HepG2 (cell line): ENCODE data around the gene BBIP1.

Source experiments
- ADNP ChIP-seq: sonication (generic); formaldehyde crosslinking; IDR thresholded peaks from 2 replicates; pipeline ENCODE4 v1.4.0; 2020; ENCODE audit warnings: missing genetic modification reagents
- EP300 ChIP-seq, 3 experiments: sonication (generic) in 1 of 3; formaldehyde crosslinking in 1 of 3; IDR thresholded peaks; 2 replicates each; pipeline versions ENCODE4 v1.5.1 to v1.6.1; 2011 to 2020; ENCODE audit warnings: low read depth in 2 of 3, low read length in 2 of 3, borderline replicate concordance in 1 of 3, improper control_type of control experiment in 1 of 3, mild to moderate bottlenecking in 1 of 3, missing genetic modification reagents in 1 of 3, moderate library complexity in 1 of 3
- NR3C1 ChIP-seq: sonication (generic); formaldehyde crosslinking; IDR thresholded peaks from 2 replicates; pipeline ENCODE4 v1.4.0; 2020; ENCODE audit warnings: missing genetic modification reagents
- TCF12 ChIP-seq, 2 experiments: fragments of 450-650 bp in 1 of 2; sonication (generic) in 1 of 2; formaldehyde crosslinking in 1 of 2; IDR thresholded peaks; 2 replicates each; pipeline versions ENCODE4 v1.6.1 to v1.8.0; 2017 to 2022; ENCODE audit warnings: antibody characterized with exemption in 1 of 2, mild to moderate bottlenecking in 1 of 2, missing genetic modification reagents in 1 of 2, moderate library complexity in 1 of 2
- ZNF24 ChIP-seq: fragments of 450-650 bp; IDR thresholded peaks from 2 replicates; pipeline ENCODE4 v1.6.1; 2017; ENCODE audit warnings: antibody characterized with exemption, mild to moderate bottlenecking
- ZNF558 ChIP-seq: sonication (generic); formaldehyde crosslinking; IDR thresholded peaks from 2 replicates; pipeline ENCODE4 v1.9.0; 2022; ENCODE audit warnings: mild to moderate bottlenecking, missing genetic modification reagents, borderline replicate concordance
- TF ChIP-seq, protein P1 (sequence below): sonication (generic); formaldehyde crosslinking; IDR thresholded peaks from 2 replicates; pipeline ENCODE4 v1.8.1; 2022; ENCODE audit warnings: mild to moderate bottlenecking, missing genetic modification reagents
- TF ChIP-seq, protein P2 (sequence below): sonication (generic); formaldehyde crosslinking; IDR thresholded peaks from 2 replicates; pipeline ENCODE4 v1.5.0; 2020; ENCODE audit warnings: mild to moderate bottlenecking, missing genetic modification reagents, moderate library complexity

GRCh38 chr10:110959379-110960332 is 40.7 kb upstream of the BBIP1 start:
- TF ChIP-seq, protein P1, sequence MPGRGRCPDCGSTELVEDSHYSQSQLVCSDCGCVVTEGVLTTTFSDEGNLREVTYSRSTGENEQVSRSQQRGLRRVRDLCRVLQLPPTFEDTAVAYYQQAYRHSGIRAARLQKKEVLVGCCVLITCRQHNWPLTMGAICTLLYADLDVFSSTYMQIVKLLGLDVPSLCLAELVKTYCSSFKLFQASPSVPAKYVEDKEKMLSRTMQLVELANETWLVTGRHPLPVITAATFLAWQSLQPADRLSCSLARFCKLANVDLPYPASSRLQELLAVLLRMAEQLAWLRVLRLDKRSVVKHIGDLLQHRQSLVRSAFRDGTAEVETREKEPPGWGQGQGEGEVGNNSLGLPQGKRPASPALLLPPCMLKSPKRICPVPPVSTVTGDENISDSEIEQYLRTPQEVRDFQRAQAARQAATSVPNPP (CRISPR knock-in tag), result no peak
- TF ChIP-seq ZNF558 (no peak), TCF12 (IDR thresholded peaks at IDR 0.05) (no peak), TCF12 (CRISPR knock-in tag; IDR thresholded peaks at IDR 0.05) (no peak), NR3C1 (CRISPR knock-in tag) (no peak), ADNP (CRISPR knock-in tag) (no peak), EP300 (IDR thresholded peaks at IDR 0.05; ENCODE audit: low read depth in 2 of 2, low read length in 2 of 2) (no peak), EP300 (CRISPR knock-in tag; IDR thresholded peaks at IDR 0.05; ENCODE audit: borderline replicate concordance) (no peak), ZNF24 (no peak)
- TF ChIP-seq, protein P2, sequence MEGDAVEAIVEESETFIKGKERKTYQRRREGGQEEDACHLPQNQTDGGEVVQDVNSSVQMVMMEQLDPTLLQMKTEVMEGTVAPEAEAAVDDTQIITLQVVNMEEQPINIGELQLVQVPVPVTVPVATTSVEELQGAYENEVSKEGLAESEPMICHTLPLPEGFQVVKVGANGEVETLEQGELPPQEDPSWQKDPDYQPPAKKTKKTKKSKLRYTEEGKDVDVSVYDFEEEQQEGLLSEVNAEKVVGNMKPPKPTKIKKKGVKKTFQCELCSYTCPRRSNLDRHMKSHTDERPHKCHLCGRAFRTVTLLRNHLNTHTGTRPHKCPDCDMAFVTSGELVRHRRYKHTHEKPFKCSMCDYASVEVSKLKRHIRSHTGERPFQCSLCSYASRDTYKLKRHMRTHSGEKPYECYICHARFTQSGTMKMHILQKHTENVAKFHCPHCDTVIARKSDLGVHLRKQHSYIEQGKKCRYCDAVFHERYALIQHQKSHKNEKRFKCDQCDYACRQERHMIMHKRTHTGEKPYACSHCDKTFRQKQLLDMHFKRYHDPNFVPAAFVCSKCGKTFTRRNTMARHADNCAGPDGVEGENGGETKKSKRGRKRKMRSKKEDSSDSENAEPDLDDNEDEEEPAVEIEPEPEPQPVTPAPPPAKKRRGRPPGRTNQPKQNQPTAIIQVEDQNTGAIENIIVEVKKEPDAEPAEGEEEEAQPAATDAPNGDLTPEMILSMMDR, result no peak
